Fibroblast of the aortic adventitia (primary cell): ENCODE results near the gene OR4D6. TPM values are rescaled to one million over a fixed set of nuclear protein-coding genes. Genes with fewer than 3 reads are reported as not detected.

ENCODE experiments used
- DNase-seq: peaks from one replicate; pipeline ENCODE4 v3.0.0-alpha.2; 2010; ENCODE audit warnings: low read depth
- H3K4me3 ChIP-seq: 2 replicates; pipeline ENCODE4 v1.5.1; 2011; ENCODE audit warnings: low read depth, mild to moderate bottlenecking, control low read depth, low read length, moderate library complexity
- CTCF ChIP-seq: IDR thresholded peaks from 2 replicates; pipeline ENCODE4 v1.5.1; 2011; ENCODE audit warnings: mild to moderate bottlenecking, low read length, control low read depth, inconsistent platforms; ENCODE audit not compliant: insufficient read depth
- total RNA-seq: library from RNA; depleted of rRNA; stranded (reverse); fragments of >200 nt; gene quantifications from 2 replicates; pipeline ENCODE4 v1.2.3, GENCODE V29; 2012; ENCODE audit warnings: low replicate concordance

Gene OR4D6
- total RNA-seq = not detected in 2 replicates

GRCh38 chr11:59456661-59457060 is at the start of gene OR4D6:
OR4D6 (plus strand) TSS chr11:59456961; CDS start chr11:59456961, 0 bp downstream.
- no peak for TF ChIP-seq CTCF
- no peak for DNase-seq
- H3K4me3 ChIP-seq = no peak within 1 kb of the TSS

GRCh38 chr11:59413646-59414045 is 43.1 kb upstream of the OR4D6 start:
- DNase-seq = no peak
- H3K4me3 ChIP-seq = no peak overlapping the region
- TF ChIP-seq CTCF = no peak

GRCh38 chr11:59415111-59415510 is 41.6 kb upstream of the OR4D6 start:
- no peak for DNase-seq
- TF ChIP-seq CTCF = no peak

GRCh38 chr11:59416613-59417012 is 40.1 kb upstream of the OR4D6 start:
- no peak for TF ChIP-seq CTCF
- DNase-seq = no peak
- no peak overlapping the region for H3K4me3 ChIP-seq

More at GRCh38 chr11:59415111-59415510, 41.6 kb upstream of the OR4D6 start:
- H3K4me3 ChIP-seq = no peak overlapping the region

- TF ChIP-seq CTCF = no peak
- no peak for DNase-seq
- H3K4me3 ChIP-seq = no peak overlapping the region
Observed at GRCh38 chr11:59417023-59417422, 39.7 kb upstream of the OR4D6 start.

- DNase-seq = no peak
- no peak for TF ChIP-seq CTCF
- no peak overlapping the region for H3K4me3 ChIP-seq
Observed at GRCh38 chr11:59418156-59418555, 38.6 kb upstream of the OR4D6 start.

GRCh38 chr11:59423835-59424234 is 32.9 kb upstream of the OR4D6 start:
- TF ChIP-seq CTCF = no peak
- no peak overlapping the region for H3K4me3 ChIP-seq
- no peak for DNase-seq
